HL-60/S4 (cell line): Measurements from ENCODE around the gene SAMD5.

Experiments
- in situ Hi-C: fragments of 300-500 bp; cut with MboI; formaldehyde crosslinking; loops from 2 replicates; pipeline ENCODE4 v1.14.3; 2022; ENCODE audit warnings: low sequenced_read_pairs

The SAMD5 gene

DNA sequence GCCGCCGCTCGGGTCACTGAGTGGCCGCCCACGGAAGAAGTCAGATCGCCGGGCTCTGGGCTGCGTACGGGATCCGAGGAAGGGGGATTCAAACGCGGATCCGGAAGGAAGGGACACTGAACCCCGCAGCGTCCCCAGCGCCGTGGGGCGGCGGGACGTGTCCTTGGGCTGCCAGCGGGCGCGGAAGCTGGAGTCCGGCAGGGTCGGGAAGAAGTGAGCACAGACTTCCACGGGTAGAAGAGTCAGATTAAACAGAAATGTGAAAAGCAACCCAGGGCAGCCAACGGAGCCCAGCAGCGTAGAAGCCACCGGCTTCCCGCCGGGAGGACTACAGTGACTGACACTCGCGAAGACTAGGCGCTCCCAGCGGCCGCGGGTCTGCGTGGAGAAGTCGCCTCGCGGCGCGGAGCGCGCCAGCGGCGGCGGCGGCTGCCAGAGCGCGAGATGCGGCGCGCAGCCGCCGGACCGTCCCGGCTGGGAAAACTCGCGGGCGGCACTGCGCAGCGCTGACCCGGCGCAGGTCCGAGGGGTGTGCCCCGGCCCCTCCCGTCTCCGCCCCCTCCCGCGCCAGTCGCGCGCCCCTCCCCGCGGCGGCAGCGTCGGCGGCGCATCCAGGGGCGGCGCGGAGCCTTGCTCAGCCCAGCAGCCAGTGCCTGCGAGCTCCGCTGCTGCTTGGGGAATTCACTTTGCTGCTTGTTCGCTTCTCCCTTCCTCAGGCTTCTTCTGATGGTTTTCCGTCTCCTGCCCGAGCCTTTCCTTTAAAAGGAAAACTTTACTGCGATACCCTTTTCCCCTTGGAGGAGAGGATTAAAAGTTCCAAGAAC is at the start of gene SAMD5:
Gene SAMD5, plus strand, starts transcription at position 649 of the 824 bp plus-strand sequence. CDS start 239 bp downstream, outside the sequence.
- in situ Hi-C loops, result no loop called here

DNA sequence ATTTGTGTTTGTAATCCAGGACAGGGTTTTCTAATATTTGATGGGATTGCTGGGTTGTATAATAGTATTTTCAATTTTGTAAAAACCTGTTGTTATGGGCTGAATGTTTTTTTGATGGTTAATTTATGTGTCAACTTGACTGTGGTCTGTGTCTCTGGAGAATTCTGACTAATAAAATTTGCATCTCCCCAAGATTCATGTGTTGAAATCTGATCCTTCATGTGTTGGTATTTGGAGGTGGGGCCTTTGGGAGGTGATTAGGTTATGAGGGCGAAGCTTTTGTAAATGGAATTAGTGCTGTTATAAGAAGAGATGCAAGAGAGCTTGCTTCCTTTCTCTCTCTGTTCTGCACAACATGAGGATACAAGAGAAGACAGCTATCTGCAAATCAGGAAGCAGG is 48.7 kb upstream of the SAMD5 start:
- in situ Hi-C loops, result no loop called here

DNA sequence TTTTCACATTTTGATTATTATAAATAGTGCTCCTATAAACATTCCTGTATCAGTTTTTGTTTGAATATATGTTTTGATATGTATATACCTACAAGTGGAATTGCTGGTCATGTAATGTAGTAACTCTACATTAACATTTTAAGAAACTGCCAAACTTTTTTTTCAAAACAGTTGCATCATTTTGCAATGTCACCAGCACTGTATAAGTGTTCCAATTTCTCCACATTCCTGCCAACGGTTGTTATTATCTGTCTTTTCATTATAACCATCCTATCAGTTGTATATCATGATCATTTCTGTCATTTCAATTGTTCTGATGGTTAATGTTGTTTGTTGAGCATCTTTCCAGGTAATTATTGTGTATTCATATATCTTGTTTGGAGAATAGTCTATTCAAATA is 44.8 kb upstream of the SAMD5 start:
- in situ Hi-C loops, result no loop called here

GRCh38 chr6:147467428-147467827 is 41.1 kb upstream of the SAMD5 start:
- in situ Hi-C loops, result no loop called here

- in situ Hi-C loops, result no loop called here
These were observed 40.6 kb upstream of the SAMD5 start for GRCh38 chr6:147467886-147468285.

GRCh38 chr6:147468634-147469033 is 39.9 kb upstream of the SAMD5 start:
- in situ Hi-C loops, result no loop called here

DNA sequence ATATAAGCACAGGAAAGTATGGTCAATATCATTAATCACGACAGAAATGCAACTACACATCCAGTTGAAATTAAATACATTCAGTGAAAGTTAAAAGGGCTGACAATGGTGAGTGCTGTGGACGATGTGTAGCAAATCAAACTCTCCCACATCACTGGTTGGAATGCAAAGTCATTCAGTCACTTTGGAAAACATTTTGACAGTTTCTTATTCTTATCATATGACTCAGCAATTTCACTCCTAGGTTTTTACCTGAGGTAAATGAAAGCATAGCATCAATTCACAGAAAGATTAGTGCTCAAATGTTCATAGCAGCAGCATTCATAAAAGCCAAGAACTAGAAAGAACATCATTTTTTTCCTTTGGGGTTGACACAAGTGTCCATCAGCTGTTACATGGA is 28.6 kb upstream of the SAMD5 start:
- in situ Hi-C loops, result no loop called here

DNA sequence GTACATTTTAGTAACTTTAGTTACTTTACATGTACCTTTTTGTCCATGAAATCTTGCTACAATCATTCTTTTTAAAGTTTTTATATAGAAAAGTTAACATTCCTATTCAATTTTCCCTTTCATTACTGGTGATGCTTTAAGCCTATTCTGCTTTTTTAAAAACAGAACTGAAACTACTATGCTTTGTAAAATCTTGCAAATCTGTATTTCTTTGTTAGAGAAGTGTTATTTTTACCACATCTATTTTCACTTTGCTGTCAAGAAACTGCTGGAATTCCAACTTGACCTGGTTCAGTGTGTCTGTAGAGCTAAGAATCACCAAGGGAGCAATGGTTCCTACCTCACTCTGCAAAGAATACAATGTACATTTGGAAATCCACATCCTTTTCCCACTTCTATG is 21.8 kb upstream of the SAMD5 start:
- in situ Hi-C loops, result no loop called here

GRCh38 chr6:147497472-147497871 is 11.0 kb upstream of the SAMD5 start:
- in situ Hi-C loops, result no loop called here

DNA sequence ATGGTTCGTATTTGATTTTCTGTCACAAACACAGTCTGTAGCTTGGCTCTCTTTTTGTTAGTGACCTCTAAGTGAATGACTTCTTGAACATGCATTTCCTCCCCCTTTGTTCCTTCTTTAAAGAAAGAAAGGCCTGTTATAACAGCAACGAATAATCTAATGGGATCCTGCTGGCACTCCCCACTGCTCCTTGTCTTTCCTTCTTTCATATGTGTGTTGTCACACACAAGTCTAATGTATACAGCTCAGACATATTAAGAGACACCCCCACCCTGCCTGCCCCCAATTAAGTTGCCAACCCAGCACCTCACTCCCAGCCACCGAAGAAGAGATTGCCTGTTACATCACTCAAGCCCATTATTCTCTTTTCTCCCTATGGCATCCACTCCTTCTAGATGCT is 4.9 kb upstream of the SAMD5 start:
- in situ Hi-C loops, result no loop called here

GRCh38 chr6:147504848-147505247 is 3.6 kb upstream of the SAMD5 start:
- in situ Hi-C loops, result no loop called here

DNA sequence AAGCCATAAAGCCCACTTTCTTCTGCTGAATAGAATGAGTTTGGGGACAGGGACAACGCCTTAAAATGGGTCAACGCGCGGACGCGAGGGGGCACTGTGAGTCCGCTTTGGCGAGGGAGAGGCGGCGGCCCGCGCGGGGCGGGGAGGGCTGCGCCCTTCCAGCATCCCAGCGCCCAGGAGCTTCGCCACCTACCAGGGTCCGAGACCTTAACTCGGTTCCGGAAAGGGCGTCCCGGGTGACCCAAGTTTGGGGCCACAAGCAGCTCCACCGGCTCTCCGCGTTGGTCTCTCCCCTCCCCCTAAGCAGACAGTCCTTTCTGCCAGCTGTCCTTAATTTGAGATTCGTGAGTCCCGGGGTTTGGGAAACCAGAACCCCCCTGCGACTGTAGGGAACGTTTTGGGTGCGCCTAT is 1.8 kb upstream of the SAMD5 start:
- in situ Hi-C loops, result no loop called here

DNA sequence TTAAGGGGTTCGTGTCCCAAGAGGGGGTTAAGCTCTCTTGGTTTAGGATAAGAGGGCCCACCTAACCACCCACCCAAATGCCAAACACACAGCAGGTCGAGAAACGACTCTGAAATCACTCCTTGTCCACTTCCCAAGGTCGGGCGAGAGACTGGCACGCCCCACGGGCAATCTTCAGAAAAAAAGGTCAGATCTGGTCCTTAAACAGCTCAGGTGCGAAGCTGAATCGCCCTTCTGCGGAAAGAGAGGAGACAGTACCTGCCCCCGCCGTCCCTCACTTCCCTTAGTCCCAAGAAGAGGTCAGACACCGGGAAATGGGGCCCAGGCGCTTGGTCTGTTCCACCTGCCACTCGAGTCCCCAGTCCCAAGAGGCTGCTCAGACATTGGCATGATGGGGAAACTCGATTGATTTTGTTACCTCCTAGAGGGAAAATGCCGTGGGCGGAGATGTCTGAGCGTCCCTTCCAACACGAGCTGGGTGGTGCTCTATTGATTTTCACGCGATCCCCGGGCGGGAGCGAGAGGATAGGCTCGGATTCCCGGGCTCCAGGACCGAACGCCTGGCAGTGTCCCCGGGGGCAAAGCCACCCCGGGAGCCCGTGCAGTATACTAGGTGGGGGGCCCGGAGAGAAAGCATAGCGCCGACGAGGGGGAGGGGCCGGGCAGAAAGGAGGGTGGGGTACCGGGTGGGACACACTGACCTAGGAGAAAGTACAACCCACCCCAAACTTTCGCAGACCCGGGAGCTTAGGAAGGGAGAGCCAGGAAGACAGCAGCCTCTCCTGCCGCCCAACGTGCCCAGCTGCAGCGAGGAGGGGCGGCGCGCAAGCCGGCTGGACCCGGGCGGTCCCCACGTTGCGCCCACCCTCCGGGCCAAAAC is 1.1 kb upstream of the SAMD5 start:
- in situ Hi-C loops, result no loop called here

DNA sequence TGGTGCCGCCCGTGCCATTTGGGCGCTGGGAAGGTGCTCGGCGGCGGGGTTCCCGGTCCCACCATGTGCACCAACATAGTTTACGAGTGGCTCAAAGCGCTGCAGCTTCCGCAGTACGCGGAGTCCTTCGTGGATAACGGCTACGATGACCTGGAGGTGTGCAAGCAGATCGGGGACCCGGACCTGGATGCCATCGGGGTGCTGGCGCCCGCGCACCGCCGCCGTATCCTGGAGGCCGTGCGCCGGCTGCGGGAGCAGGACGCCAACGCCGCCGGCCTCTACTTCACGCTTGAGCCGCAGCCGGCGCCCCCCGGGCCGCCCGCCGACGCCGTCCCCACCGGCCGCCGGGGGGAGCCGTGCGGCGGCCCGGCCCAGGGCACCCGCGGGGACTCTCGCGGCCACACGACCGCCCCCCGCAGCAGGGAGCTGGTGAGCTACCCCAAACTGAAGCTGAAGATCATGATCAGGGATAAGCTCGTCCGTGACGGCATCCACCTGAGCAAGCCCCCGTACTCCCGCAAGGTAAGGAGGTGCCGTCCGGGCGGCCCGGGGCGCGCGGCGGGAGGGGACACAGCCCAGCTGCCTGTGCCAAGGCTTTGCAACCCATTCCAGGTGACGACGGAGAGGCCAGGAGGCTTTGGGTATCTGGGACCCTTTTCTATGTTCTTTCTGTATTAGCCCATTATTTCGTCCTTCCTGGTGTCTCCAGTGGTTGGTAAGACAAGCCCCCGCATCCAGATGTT is 547 bp downstream of the SAMD5 start:
- in situ Hi-C loops, result no loop called here

GRCh38 chr6:147509891-147510290 is 1.4 kb downstream of the SAMD5 start:
- in situ Hi-C loops, result no loop called here

DNA sequence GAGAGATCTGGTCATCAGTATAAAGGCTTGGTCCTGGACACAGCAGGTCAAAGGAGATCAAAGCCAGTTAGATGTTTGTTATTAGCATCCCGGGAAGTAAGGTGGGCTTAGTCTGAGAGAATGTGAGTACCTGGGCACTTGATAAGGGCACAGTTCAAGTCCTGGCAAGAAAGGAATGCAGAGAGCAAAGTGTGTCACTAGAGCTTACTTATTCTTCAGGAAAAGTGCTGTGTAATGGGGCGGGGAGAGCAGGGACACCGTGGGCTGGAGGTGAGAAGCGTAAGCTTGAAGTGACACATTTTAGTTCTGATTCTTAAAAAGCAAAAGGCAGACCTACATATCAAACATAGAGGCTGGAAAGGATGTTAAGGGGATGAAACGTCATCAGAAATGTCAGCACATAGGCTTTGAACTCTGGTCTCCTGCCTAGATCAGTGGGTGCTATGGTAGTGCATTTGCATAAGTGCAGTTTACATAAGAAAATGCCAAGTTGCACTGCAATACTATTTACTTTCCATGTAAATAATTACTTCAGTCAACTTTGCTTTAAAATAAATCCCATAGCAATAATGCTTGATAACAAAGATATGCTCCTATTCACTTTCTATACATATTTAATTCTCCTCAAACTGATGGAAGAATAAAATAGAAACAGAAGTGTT is 2.6 kb downstream of the SAMD5 start:
- in situ Hi-C loops, result no loop called here

DNA sequence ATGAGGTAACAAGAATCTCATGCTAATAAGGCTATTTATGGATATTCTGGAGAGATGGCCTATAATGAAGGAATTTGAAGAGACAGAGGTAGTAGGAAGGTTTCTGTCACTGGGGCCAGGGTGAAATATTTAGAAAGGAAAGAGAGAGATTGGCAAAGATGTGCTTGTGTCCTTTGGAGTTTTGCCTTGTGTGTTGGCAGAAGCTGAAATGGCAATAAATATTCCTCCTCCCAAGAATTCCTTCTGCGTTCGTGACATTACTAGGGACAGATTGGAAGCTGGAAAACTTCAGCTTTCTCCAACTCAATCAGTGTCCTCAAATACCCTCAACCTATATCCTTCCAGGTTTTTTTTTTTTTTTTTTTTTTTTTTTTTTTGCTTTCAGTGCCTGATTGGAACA is 6.3 kb downstream of the SAMD5 start:
- in situ Hi-C loops, result no loop called here

- in situ Hi-C loops, result no loop called here
These were observed 6.8 kb downstream of the SAMD5 start for GRCh38 chr6:147515327-147515726.

- in situ Hi-C loops, result no loop called here
These were observed 14.1 kb downstream of the SAMD5 start for GRCh38 chr6:147522597-147522996.

GRCh38 chr6:147525519-147526209 is 17.2 kb downstream of the SAMD5 start:
- in situ Hi-C loops, result no loop called here
